OCI-LY3 (cell line): Measurements from ENCODE around the gene NFIL3.

ENCODE experiments used
- EZH2phosphoT487 ChIP-seq: fragments of 200-600 bp; shearing (Covaris generic); IDR thresholded peaks from 2 replicates; pipeline ENCODE4 v1.6.1; 2018; ENCODE audit warnings: antibody characterized with exemption, mixed run types, low read depth
- TF ChIP-seq, protein P1 (sequence below): fragments of 200-600, 300-600 bp; sonication (generic); IDR thresholded peaks from 2 replicates; pipeline ENCODE4 v1.5.1; 2014; ENCODE audit warnings: antibody characterized with exemption, low read length, low read depth

DNA sequence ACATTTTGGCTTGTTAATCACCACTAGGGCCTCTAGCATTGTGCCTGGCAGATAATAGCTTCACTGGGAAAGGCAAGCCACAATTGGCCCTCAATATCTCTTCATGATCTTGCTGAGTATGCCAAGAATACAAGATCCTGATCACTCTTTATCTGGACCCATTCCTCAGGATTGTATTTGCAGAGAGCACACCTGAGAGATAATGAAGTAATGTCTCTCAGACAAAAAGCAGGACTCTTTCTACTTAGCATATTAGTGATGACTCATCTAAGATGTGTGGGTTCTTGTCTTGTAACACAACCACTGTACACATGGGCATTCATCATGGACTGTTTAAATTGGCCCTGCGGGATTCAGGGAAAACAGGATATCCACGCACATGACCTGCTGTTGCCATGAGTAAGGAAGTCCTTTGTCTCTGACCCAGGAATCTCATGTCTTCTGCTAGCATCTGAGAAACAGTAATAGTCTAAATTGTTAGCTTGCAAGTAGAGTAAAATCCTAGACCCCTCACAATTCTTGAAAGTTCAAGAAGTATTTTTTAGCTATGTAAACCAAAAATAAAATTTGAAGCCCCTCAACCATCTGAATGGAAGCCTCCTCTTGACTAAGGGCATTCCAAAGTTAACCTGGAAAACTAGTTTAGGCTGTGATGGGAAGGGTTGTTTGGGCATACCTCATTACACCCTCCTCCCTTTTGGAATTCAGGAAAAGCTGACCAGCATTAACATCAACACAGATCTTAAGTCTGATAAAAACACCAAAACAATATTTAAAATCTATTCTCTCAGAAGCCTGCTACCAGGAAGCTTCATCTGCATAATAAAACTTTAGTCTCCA lies 28.0 kb upstream of the NFIL3 start:
- TF ChIP-seq, protein P1, sequence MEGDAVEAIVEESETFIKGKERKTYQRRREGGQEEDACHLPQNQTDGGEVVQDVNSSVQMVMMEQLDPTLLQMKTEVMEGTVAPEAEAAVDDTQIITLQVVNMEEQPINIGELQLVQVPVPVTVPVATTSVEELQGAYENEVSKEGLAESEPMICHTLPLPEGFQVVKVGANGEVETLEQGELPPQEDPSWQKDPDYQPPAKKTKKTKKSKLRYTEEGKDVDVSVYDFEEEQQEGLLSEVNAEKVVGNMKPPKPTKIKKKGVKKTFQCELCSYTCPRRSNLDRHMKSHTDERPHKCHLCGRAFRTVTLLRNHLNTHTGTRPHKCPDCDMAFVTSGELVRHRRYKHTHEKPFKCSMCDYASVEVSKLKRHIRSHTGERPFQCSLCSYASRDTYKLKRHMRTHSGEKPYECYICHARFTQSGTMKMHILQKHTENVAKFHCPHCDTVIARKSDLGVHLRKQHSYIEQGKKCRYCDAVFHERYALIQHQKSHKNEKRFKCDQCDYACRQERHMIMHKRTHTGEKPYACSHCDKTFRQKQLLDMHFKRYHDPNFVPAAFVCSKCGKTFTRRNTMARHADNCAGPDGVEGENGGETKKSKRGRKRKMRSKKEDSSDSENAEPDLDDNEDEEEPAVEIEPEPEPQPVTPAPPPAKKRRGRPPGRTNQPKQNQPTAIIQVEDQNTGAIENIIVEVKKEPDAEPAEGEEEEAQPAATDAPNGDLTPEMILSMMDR = no peak
- no peak for TF ChIP-seq EZH2phosphoT487
